CD4-positive, alpha-beta T cell treated with Interleukin-15 for 1 hour (primary cell): ENCODE measurements around the gene REXO4.
A peak's percentile ranks its signal among the peaks of the same experiment; 100 is the strongest.
"Not testable (repeated sequence)": the region's sequence is repeated elsewhere in the genome, so short reads cannot be mapped to it uniquely, and the experiment has no call there.

Experiments
- DNase-seq: peaks from one replicate; pipeline ENCODE4 v3.0.0-alpha.2; 2020

REXO4 gene

GRCh38 chr9:133384736-133385321 lies 33.0 kb downstream of the REXO4 start:
- no peak for DNase-seq

- no peak for DNase-seq
These were observed 34.4 kb downstream of the REXO4 start for GRCh38 chr9:133383438-133383837.

GRCh38 chr9:133382507-133383141 lies 35.2 kb downstream of the REXO4 start:
- no peak for DNase-seq

GRCh38 chr9:133380734-133381133 lies 37.1 kb downstream of the REXO4 start:
- no peak for DNase-seq

- no peak for DNase-seq
These were observed 38.4 kb downstream of the REXO4 start for GRCh38 chr9:133379153-133380086.

- no peak for DNase-seq
These were observed 39.3 kb downstream of the REXO4 start for GRCh38 chr9:133378408-133378962.

- DNase-seq = no peak
These were observed 40.0 kb downstream of the REXO4 start for GRCh38 chr9:133377721-133378216.

GRCh38 chr9:133377280-133377679 lies 40.5 kb downstream of the REXO4 start:
- not testable (repeated sequence) for DNase-seq

GRCh38 chr9:133375724-133376654 lies 41.8 kb downstream of the REXO4 start, which contains the start of the genes STKLD1 and SURF4:
TSS of gene STKLD1 (plus strand) at chr9:133376366. CDS start at chr9:133376474, 108 bp downstream.
TSS of gene SURF4 (minus strand) at chr9:133376060. CDS start at chr9:133375969, 91 bp downstream.
- peak; percentile 94 for DNase-seq

GRCh38 chr9:133375116-133375723 lies 42.6 kb downstream of the REXO4 start:
- no peak for DNase-seq

GRCh38 chr9:133374612-133375115 lies 43.1 kb downstream of the REXO4 start:
- no peak for DNase-seq

GRCh38 chr9:133372144-133372543 lies 45.7 kb downstream of the REXO4 start:
- no peak for DNase-seq

- peak; percentile 61 for DNase-seq
These were observed 46.5 kb downstream of the REXO4 start for GRCh38 chr9:133371261-133371711.

GRCh38 chr9:133370685-133371084 lies 47.1 kb downstream of the REXO4 start:
- DNase-seq = peak; percentile 56

GRCh38 chr9:133369933-133370332 lies 47.9 kb downstream of the REXO4 start:
- no peak for DNase-seq

GRCh38 chr9:133369422-133369821 lies 48.4 kb downstream of the REXO4 start:
- DNase-seq = no peak

GRCh38 chr9:133368249-133368881 lies 49.4 kb downstream of the REXO4 start:
- DNase-seq = no peak

- no peak for DNase-seq
These were observed 50.0 kb downstream of the REXO4 start for GRCh38 chr9:133367778-133368177.

GRCh38 chr9:133367221-133367620 lies 50.6 kb downstream of the REXO4 start:
- no peak for DNase-seq

GRCh38 chr9:133366435-133366834 lies 51.4 kb downstream of the REXO4 start:
- DNase-seq = no peak
